Activated naive CD4-positive, alpha-beta T cell treated with anti-CD3 and anti-CD28 coated beads, Interleukin-2, amount 50 U/mL, for 72 hours (primary cell): ENCODE results near the gene EBI3. TPM values are rescaled to one million over a fixed set of nuclear protein-coding genes. Genes with fewer than 3 reads are reported as not detected.
A peak's percentile ranks its signal among the peaks of the same experiment; 100 is the strongest.
"Not testable (repeated sequence)": the region's sequence is repeated elsewhere in the genome, so short reads cannot be mapped to it uniquely, and the experiment has no call there.

Source experiments
- ATAC-seq, 2 donors: fragments of 150-1000 bp; cut with Tn5 transposase; 2 replicates each; pipeline ENCODE4 v1.10.0; 2021; ENCODE audit warnings: mild to moderate bottlenecking in 2 of 2, moderate library complexity in 2 of 2
- DNase-seq, 2 donors: peaks; one replicate each; pipeline ENCODE4 v3.0.0; 2021 to 2022; ENCODE audit warnings: low spot score in 2 of 2
- H3K27ac Mint-ChIP-seq, 2 donors: one replicate each; pipeline ENCODE4 v1.8.0; 2022; ENCODE audit warnings: mild to moderate bottlenecking in 2 of 2, mixed read lengths in 2 of 2
- H3K36me3 Mint-ChIP-seq, 2 donors: one replicate each; pipeline ENCODE4 v1.8.0; 2022; ENCODE audit warnings: mixed read lengths in 2 of 2
- H3K9me3 Mint-ChIP-seq, 2 donors: one replicate each; pipeline ENCODE4 v1.8.0; 2022; ENCODE audit warnings: mixed read lengths in 2 of 2
- total RNA-seq, 2 donors: library from RNA; stranded (reverse); gene quantifications; one replicate each; pipeline ENCODE4 v1.2.3, GENCODE V29; 2022

EBI3 gene
- total RNA-seq, 2 donors from 2014 or later = 1.4 to 34.9 TPM

DNA sequence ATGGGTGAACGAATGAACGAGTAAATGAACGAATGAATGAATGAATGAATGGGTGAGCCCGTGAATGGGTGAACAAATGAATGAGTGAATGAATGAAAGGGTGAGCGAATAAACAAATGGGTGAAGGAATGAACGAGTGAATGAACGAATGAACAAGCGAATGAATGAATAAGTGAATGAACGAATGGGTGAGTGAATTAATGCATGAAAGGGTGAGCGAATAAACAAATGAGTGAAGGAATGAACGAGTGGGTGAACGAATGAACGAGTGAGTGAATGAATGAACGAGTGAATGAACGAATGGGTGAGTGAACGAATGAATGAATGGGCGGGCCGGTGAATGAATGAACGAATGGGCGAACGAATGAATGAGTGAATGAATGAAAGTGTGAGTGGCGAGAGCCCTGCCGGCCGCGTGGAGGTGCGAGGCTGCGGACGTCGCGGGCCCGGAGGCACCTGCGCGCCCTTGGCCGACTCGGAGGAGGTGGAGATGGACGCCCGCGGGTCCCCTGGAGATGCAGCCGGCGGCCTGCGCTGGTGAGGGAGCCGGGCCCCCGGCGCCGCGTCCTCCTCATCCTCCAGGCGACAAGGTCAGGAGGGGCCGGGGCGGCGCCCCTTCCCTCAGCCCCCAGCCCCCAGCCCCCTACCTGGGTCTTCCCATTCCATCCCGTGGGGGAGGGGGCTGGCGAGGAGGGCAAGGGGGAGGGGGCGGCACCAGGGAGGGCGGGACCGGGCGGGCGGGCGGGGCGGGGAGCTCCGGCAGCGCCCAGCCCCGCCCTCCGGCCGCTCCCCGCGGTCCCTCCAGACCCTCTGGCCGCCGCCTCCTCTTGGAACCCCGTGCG lies 31.5 kb upstream of the EBI3 start:
- ATAC-seq = no peak
- H3K9me3 Mint-ChIP-seq = peaks cover 0 to 11% of the 10 kb centered on the region in 2 donors
- no peak for DNase-seq
- H3K36me3 Mint-ChIP-seq = peaks cover 14 to 19% of the 10 kb centered on the region in 2 donors
- no peak overlapping the region for H3K27ac Mint-ChIP-seq

DNA sequence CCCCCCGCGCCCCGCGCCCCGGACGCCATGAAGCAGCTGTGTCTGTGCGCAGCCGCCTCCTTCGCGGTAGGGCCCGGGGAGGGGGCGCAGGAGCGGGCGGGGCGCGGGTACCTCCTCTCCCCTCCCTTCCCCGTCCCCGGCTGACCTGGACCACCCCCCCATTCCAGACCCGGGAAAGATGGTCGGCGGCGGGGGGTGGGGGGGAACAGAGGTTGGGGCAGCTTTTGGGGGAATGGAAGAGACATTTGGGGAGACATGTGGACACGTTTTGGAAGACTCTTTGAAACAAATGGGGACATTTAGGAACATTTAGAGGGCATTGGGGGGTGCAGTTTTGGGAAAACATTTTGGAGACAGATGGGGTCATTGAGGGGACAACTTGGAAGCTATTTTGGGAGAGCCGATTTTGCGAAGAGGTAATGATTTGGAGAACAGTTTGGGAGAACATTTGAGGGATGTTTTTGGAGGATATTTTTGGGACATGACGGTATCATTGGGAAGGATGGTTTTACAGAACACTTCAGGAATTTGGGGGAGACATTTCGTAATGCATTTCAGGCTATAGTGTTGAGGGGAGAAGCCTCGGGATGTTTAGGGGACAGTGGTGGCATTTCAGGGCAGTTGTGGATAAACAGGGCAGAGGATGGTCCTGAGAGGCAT lies 30.7 kb upstream of the EBI3 start:
- no peak for DNase-seq
- Mint-ChIP-seq H3K36me3 (peaks cover 14 to 19% of the 10 kb centered on the region in 2 donors), H3K9me3 (peaks cover 0 to 11% of the 10 kb centered on the region in 2 donors), H3K27ac (no peak overlapping the region)
- ATAC-seq = no peak

DNA sequence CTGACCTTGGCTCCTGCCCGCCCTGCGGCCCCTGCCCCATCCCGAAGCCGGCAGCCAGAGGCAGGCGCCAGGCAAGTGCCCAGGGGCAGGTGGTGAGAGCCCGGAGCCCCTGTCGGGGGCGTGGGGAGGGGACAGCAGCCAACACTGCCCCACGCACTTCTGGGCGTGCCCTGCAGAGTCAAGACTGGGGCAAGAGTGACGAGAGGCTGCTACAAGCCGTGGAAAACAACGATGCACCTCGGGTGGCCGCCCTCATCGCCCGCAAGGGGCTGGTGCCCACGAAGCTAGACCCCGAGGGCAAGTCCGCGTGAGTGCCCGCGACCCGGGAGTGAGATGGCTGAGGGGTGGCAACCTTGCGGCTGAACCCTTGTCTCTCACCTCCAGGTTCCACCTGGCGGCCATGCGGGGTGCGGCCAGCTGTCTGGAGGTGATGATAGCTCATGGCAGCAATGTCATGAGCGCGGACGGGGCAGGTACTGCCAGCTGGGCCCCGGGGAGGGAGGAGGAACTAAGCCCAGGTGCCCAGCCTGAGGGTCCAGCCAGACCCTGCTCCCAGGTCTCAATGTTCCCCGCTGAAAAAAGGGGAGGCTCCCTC lies 29.5 kb upstream of the EBI3 start:
- Mint-ChIP-seq H3K9me3 (peaks cover 0 to 11% of the 10 kb centered on the region in 2 donors), H3K36me3 (peaks cover 14 to 19% of the 10 kb centered on the region in 2 donors)

DNA sequence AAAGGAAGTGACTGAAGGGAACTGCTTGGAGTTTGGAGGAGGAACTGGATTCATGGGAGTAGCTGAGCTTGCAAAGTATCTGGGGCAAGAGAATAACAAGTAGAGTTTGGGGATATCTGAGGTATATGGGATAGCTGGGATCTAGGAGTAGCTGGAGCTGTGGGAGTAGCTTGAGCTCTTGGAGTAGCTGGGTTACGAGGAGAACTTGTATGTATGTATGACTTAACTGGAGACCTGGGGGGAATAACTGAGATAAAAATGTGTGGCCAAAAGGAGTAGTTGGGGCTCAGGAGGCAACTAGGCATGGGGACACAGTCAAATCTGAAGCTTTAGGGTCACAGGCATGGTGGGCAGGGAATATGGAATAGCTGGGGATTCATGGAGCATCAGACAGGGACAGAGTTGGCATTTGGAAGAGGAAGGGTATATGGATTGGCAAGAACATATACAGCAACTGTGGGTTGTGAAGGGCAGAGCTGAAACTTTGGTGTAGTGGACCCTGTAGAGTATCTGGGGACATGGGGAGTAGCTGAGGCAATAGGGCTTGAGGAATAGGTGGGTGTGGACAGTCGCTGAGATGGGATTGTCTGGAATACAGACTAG lies 28.3 kb upstream of the EBI3 start:
- Mint-ChIP-seq H3K36me3 (peaks cover 14 to 19% of the 10 kb centered on the region in 2 donors), H3K9me3 (peaks cover 0 to 11% of the 10 kb centered on the region in 2 donors), H3K27ac (no peak overlapping the region)
- ATAC-seq = no peak
- DNase-seq = no peak

More for the DNA sequence above, 29.5 kb upstream of the EBI3 start:
- H3K27ac Mint-ChIP-seq = no peak overlapping the region
- DNase-seq = no peak
- no peak for ATAC-seq

DNA sequence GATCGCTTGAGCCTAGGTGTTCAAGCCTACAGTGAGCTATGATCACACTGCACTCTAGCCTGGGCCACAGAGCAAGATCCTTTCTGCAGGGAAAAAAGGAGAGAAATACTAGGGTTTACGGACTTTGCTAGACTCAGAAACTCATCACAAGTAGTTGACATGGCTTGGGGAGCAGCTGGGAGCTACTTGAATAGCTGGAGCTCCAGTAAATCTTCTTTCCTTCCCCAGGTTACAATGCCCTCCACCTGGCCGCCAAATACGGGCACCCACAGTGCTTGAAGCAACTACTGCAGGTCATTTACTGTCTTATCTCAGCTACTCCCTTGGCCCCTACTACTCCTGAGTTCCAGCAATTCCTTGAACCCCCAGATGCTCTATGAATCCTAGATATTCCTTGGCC lies 27.5 kb upstream of the EBI3 start:
- no peak for ATAC-seq
- H3K27ac Mint-ChIP-seq = no peak overlapping the region
- peaks cover 0 to 11% of the 10 kb centered on the region in 2 donors for H3K9me3 Mint-ChIP-seq
- no peak for DNase-seq
- peaks cover 12 to 17% of the 10 kb centered on the region in 2 donors for H3K36me3 Mint-ChIP-seq

DNA sequence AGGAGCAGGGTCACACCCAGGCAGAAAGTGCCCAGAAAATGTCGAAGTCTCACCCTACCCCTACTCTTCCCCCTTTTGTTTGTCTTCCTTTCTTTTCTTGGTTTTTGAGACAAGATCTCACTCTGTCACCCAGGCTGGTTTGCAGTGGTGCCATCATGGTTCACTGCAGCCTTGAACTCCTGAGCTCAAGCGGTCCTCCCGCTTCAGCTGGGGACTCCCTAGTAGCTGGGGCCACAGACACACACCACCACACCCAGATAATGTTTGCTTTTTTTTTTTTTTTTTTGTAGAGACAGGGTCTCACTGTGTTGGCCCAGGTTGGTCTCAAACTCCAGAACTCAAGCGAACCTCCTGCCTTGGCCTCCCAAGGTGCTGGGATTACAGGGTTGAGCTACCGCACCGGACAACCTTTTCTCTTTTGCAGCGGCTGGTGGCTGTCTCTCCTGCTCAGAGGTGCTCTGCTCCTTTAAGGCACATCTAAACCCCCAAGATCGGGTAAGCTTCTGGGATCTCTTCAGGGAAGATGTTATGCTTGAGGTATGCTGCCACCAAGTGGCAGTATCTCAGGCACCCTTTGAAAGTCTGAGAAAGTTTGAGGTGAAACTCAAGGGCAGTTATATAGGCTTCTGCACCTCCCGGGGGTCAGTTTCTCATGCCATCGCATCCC lies 22.4 kb upstream of the EBI3 start:
- DNase-seq (no peak), ATAC-seq (no peak)
- Mint-ChIP-seq H3K36me3 (no peaks in the 10 kb centered on the region), H3K9me3 (no peaks in the 10 kb centered on the region), H3K27ac (no peak overlapping the region)

DNA sequence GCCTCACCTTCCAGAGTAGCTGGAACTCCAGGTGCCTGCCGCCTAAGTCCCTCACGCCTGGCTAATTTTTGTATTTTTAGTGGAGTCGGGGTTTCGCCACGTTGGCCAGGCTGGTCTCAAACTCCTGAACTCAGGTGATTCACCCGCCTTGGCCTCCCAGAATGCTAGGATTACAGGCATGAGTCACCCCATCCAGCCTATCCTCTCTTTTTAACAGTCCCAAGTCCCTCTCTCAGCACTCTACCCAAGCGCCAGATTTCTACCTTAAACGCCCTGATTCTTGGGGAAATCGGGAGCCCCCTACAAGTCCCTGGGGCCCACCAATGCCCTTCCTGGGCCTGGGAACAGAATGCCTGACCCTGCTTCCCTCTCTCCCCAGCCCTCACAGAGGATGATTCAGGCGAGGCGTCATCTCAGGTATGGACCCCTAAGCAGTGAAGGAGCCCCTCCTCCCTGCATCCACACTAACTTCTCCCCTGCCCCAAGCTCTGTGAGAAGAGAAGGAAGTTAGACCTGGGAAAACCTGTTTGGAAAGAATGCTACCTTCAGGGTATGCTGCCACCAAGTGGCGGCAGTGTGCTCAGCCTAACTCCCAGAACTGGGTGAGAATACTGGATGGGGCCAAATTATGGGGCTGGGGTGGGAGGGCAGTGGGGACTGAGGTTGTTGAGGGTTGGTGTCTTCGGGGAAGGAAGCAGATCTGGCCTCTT lies 20.8 kb upstream of the EBI3 start:
- no peaks in the 10 kb centered on the region for H3K9me3 Mint-ChIP-seq
- ATAC-seq = no peak
- no peak overlapping the region for H3K27ac Mint-ChIP-seq
- DNase-seq = no peak
- H3K36me3 Mint-ChIP-seq = no peaks in the 10 kb centered on the region

DNA sequence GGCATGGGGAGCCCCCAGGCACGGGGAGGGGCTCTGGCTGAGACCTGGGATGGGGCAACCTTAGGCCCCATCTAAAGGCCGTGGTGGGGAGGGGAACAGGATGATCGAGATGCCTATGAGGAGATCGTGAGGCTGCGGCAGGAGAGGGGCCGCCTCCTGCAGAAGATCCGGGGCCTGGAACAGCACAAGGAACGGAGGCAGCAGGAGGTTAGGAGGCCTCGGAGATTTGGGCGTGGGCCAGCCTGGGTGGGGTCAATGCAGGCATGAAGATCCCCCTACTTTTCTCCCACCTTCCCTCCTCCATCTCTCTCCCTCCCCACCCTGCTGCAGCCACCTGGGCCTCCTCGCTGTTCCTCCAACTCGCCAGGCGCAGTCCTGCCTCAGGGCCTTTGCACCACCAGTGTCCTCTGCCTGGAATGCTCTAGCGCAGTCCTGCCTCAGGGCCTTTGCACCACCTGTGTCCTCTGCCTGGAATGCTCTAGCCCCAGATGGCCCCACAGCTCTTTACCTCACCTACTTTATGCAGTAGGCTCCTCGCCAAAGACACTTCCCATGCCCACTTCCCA lies 19.1 kb upstream of the EBI3 start:
- ATAC-seq (no peak), DNase-seq (no peak)
- no peaks in the 10 kb centered on the region for H3K9me3 Mint-ChIP-seq
- no peaks in the 10 kb centered on the region for H3K36me3 Mint-ChIP-seq
- no peak overlapping the region for H3K27ac Mint-ChIP-seq

DNA sequence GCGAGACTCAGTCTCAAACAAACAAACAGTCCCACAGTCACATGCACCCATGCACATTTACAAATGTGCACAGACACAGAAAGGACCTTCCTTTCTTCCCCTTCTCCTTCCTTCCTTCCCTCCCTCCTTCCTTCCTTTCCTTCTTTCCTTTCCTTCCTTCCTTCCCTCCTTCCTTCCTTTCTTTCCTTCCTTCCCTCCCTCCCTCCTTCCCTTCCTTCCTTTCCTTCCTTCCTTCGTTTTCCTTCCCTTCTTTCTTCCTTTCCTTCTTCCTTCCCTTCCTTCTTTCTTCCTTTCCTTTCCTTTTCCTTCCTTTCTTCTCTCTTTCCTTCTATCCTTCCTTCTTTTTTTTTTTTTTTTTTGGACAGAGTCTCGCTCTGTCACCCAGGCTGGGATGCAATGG lies 16.2 kb upstream of the EBI3 start:
- DNase-seq (no peak), ATAC-seq (no peak)
- Mint-ChIP-seq H3K27ac (no peak overlapping the region), H3K9me3 (peaks cover 0 to 5% of the 10 kb centered on the region in 2 donors), H3K36me3 (peaks cover 0 to 7% of the 10 kb centered on the region in 2 donors)

DNA sequence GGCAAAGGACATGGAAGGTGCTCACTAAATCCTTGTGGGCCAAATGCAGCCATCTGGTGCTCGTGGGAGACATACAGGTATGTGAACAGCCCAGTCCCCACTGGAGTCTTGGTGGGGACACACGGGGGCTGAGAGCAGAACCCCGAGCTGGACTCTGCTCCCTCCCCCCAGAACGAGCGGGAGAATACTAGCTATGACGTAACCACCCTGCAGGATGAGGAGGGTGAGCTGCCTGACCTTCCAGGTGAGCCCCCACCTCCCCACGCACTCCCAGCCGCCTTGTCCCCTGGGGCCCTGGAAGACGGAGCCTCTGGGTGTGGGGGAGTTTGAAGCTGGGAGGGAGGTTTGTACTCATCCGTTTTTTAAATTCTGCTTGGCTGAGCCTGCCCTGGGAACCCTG lies 13.5 kb upstream of the EBI3 start:
- ATAC-seq (no peak), DNase-seq (no peak)
- H3K9me3 Mint-ChIP-seq = peaks cover 0 to 5% of the 10 kb centered on the region in 2 donors
- no peak overlapping the region for H3K27ac Mint-ChIP-seq
- peaks cover 0 to 7% of the 10 kb centered on the region in 2 donors for H3K36me3 Mint-ChIP-seq

DNA sequence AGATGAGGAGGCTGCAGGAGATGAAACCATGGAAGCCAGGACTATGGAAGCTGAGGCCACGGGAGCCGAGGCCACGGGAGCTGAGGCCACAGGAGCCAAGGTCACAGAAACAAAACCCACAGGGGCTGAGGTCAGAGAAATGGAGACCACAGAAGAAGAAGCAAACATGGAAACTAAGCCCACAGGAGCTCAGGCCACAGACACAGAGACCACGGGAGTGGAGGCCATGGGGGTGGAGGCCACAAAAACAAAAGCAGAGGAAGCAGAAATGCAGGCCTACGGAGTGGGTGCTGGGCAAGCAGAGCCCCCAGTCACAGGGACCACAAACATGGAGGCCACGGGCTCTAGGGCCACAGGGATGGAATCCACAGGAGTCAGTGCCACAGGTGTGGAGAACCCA lies 12.5 kb upstream of the EBI3 start:
- DNase-seq = no peak
- Mint-ChIP-seq H3K27ac (no peak overlapping the region), H3K36me3 (peaks cover 0 to 7% of the 10 kb centered on the region in 2 donors), H3K9me3 (peaks cover 0 to 5% of the 10 kb centered on the region in 2 donors)
- no peak for ATAC-seq

DNA sequence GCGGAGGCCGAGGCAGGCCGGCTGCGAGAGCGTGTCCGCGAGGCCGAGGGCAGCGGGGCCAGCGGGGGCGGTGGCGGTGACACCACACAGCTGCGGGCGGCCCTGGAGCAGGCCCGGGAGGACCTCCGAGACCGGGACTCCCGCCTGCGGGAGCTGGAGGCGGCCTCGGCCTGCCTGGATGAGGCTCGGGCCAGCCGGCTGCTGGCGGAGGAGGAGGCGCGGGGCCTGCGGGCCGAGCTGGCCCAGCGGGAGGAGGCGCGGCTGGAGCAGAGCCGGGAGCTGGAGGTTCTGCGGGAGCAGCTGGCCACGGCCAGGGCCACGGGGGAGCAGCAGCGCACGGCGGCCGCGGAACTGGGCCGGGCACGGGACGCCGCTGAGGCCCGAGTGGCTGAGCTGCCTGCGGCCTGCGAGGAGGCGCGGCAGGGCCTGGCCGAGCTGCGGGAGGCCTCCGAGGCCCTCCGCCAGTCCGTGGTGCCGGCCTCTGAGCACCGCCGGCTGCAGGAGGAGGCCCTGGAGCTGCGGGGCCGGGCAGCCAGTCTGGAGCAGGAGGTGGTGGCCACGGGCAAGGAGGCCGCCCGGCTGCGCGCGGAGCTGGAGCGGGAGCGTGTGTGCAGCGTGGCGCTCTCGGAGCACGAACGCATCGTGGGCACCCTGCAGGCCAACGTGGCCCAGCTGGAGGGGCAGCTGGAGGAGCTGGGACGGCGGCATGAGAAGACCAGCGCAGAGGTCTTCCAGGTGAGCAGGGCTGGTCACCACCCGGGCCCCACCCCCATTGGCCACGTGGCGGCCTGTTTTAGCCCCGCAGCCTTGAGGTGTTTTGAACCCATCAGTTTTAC lies 11.7 kb upstream of the EBI3 start:
- H3K9me3 Mint-ChIP-seq = peaks cover 0 to 5% of the 10 kb centered on the region in 2 donors
- DNase-seq = no peak
- peaks cover 0 to 7% of the 10 kb centered on the region in 2 donors for H3K36me3 Mint-ChIP-seq
- H3K27ac Mint-ChIP-seq = no peak overlapping the region
- no peak for ATAC-seq

DNA sequence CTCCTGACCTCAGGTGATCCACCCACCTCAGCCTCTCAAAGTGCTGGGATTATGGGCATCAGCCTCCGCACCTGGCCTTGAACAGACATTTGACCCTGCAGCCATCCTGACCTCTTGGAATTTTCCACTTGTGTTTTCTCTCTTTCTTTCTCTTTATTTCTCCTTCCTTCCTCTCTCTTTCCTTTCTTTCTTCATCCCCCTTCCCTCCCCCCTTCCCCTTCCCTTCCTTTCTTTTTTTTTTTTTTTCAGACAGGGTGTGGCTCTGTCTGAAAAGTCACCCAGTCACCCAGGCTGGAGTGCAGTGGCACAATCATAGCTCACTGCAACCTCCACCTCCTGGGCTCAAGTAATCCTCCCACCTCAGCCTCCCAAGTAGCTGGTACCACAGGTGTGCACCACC lies 10.8 kb upstream of the EBI3 start:
- H3K9me3 Mint-ChIP-seq, DNase-seq, ATAC-seq, H3K36me3 Mint-ChIP-seq, H3K27ac Mint-ChIP-seq: not testable (repeated sequence)

DNA sequence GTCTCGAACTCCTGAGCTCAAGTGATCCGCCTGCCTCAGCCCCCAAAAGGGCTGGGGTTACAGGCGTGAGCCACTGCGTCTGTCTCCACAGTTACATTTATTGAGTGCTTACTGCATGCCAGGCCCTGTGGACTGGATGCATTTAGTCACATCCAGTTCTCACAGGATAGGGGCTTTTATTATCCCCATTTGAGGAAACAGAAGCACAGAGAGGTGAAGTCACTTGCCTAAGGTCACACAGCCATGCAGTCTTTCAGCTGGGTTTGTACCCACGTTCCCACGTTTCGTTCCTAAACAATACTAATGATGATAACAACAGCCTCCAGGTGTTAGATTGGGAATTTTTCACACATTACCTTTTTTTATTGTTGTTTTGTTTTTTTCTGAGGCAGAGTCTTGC lies 9.1 kb upstream of the EBI3 start:
- peaks cover 0 to 5% of the 10 kb centered on the region in 2 donors for H3K9me3 Mint-ChIP-seq
- H3K27ac Mint-ChIP-seq = peak overlapping the region in 1 of 2 donors; percentile 22
- no peak for DNase-seq
- no peak for ATAC-seq
- peaks cover 0 to 7% of the 10 kb centered on the region in 2 donors for H3K36me3 Mint-ChIP-seq

DNA sequence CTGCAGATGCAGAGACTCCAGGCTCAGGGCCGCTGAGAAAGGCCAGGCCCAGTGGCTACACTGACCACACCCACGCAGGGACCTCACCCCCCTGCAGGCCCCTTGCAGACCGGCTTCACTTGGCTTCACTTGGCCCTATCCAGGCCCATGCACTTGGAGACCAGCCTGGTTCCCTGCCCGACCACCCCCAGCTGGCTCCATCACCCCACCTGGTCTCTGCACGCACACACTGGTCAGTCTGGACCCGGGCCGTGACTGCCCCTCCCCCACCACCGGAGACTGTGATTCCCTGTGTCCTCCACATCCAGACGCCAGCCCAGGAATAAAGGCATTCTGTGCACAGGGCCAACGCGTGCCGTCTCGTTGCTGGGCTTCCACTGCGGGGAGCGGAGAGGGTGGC lies 4.9 kb upstream of the EBI3 start:
- ATAC-seq (no peak), DNase-seq (no peak)
- H3K36me3 Mint-ChIP-seq = no peaks in the 10 kb centered on the region
- H3K27ac Mint-ChIP-seq = no peak overlapping the region
- H3K9me3 Mint-ChIP-seq = no peaks in the 10 kb centered on the region
